GM12878 (cell line): ENCODE results near the gene CLRN3. TPM values are rescaled to one million over a fixed set of nuclear protein-coding genes. Genes with fewer than 3 reads are reported as not detected.

Experiments used
- ATAC-seq: fragments of 200-7000 bp; cut with Tn5 transposase; 3 replicates; pipeline ENCODE4 v1.9.1; 2020; ENCODE audit warnings: mild to moderate bottlenecking, moderate library complexity
- BruUV-seq: library from RNA; stranded (reverse); fragments of 400-500 nt; replicated peaks from 2 replicates; lab custom pipeline; 2021; lab: Mats Ljungman, UMichigan
- CTCF ChIA-PET: fragments of 300-600 bp; sonication (Branson Sonifier 250); formaldehyde crosslinking; extraction: SDS; loops from one replicate; lab custom pipeline; 2021; ENCODE audit warnings: inconsistent platforms; lab: Yijun Ruan, JAX
- POLR2A ChIA-PET: fragments of 350-600 bp; formaldehyde crosslinking; extraction: SDS; loops from one replicate; lab custom pipeline; 2021; ENCODE audit warnings: inconsistent platforms; lab: Charles Lee
- RAD21 ChIA-PET: fragments of 300-600 bp; sonication (Branson Sonifier 250); formaldehyde crosslinking; loops from one replicate; lab custom pipeline; 2023; ENCODE audit warnings: antibody characterized with exemption; ENCODE audit not compliant: unreplicated experiment; lab: Charles Lee
- SMC1A ChIA-PET: fragments of 300-600 bp; sonication (Branson Sonifier 250); formaldehyde crosslinking; loops from one replicate; lab custom pipeline; 2023; ENCODE audit not compliant: unreplicated experiment, uncharacterized antibody; lab: Charles Lee
- DNase-seq: peaks from one replicate; pipeline ENCODE4 v3.0.0-alpha.2; 2011; ENCODE audit warnings: low read depth, low spot score
- FAIRE-seq: peaks from 3 replicates; lab custom pipeline; 2011; peaks lifted over from hg19 to GRCh38; lab: Jason Lieb, UNC
- H2AFZ ChIP-seq: 2 replicates; pipeline ENCODE4 v1.6.0; 2011; ENCODE audit warnings: low read depth, low read length, control low read depth; ENCODE audit not compliant: control insufficient read depth
- H3K27ac ChIP-seq: 2 replicates; pipeline ENCODE4 v1.5.1; 2011; ENCODE audit warnings: control low read depth; ENCODE audit not compliant: control insufficient read depth, insufficient read depth
- H3K27me3 ChIP-seq, 2 experiments: replicated peaks in 1 of 2; 2 replicates each; pipeline versions ENCODE4 v1.6.0 to v1.6.1; 2011; ENCODE audit warnings: low read length in 1 of 2; ENCODE audit not compliant: control insufficient read depth in 2 of 2, insufficient read depth in 2 of 2
- H3K36me3 ChIP-seq, 2 experiments: 2 replicates each; pipeline ENCODE4 v1.5.1; 2011; ENCODE audit warnings: low read length in 1 of 2; ENCODE audit not compliant: control insufficient read depth in 2 of 2, insufficient read depth in 2 of 2
- H3K4me1 ChIP-seq: 2 replicates; pipeline ENCODE4 v1.6.1; 2011; ENCODE audit warnings: mild to moderate bottlenecking, low read length, moderate library complexity, mixed read lengths; ENCODE audit not compliant: control insufficient read depth, insufficient read depth
- H3K4me2 ChIP-seq: 2 replicates; pipeline ENCODE4 v1.6.0; 2011; ENCODE audit warnings: control low read depth; ENCODE audit not compliant: control insufficient read depth, insufficient read depth
- H3K4me3 ChIP-seq: fragments of 200-600 bp; sonication (generic); 2 replicates; pipeline ENCODE4 v1.5.1; 2016
- H3K79me2 ChIP-seq: 2 replicates; pipeline ENCODE4 v1.6.0; 2011; ENCODE audit warnings: low read length; ENCODE audit not compliant: control insufficient read depth, insufficient read depth
- H3K9ac ChIP-seq: 2 replicates; pipeline ENCODE4 v1.8.0; 2011; ENCODE audit warnings: low read length, control low read depth, mixed read lengths; ENCODE audit not compliant: control insufficient read depth, insufficient read depth
- H3K9me3 ChIP-seq: replicated peaks from 3 replicates; pipeline ENCODE4 v1.5.1; 2011; ENCODE audit warnings: mild to moderate bottlenecking, low read length; ENCODE audit not compliant: control insufficient read depth, insufficient read depth
- H4K20me1 ChIP-seq: 2 replicates; pipeline ENCODE4 v1.6.0; 2011; ENCODE audit not compliant: control insufficient read depth, insufficient read depth
- BMI1 ChIP-seq: fragments of 450-650 bp; IDR thresholded peaks from 2 replicates; pipeline ENCODE4 v1.6.1; 2016; ENCODE audit warnings: mild to moderate bottlenecking, moderate library complexity, borderline replicate concordance
- CBX5 ChIP-seq: sonication (generic); IDR thresholded peaks from 2 replicates; pipeline ENCODE4 v1.6.1; 2016; ENCODE audit warnings: low read depth, moderate library complexity, mild to moderate bottlenecking, inconsistent platforms
- CHD4 ChIP-seq: fragments of 200-600 bp; sonication (generic); IDR thresholded peaks from 2 replicates; pipeline ENCODE4 v1.6.1; 2016; ENCODE audit warnings: mild to moderate bottlenecking
- EED ChIP-seq: sonication (generic); IDR thresholded peaks from 2 replicates; pipeline ENCODE4 v1.6.1; 2016; ENCODE audit warnings: antibody characterized with exemption, low read depth
- ZZZ3 ChIP-seq: IDR thresholded peaks from 2 replicates; pipeline ENCODE4 v1.6.1; 2011; ENCODE audit warnings: low read depth; ENCODE audit not compliant: control insufficient read depth, insufficient read length
- WGBS: methylation state at CpG from one replicate; pipeline ENCODE4 v1.1.6; 2016; ENCODE audit warnings: low lambda C conversion rate; ENCODE audit not compliant: insufficient replicate concordance, insufficient coverage; ENCODE audit errors: missing lambda C conversion rate; 5-methylcytosine and 5-hydroxymethylcytosine counted together
- in situ Hi-C: fragments of 300-500 bp; cut with MboI; formaldehyde crosslinking; loops from 9 replicates; pipeline ENCODE4 v1.14.3; 2018; ENCODE audit warnings: mixed read lengths
- intact Hi-C: fragments of 100-400 bp; cut with micrococcal nuclease; formaldehyde crosslinking; loops from one replicate; pipeline ENCODE4 v1.14.2; 2022; ENCODE audit not compliant: unreplicated experiment
- polyA plus RNA-seq, 11 experiments: library from polyadenylated mRNA; depleted of rRNA in 4 of 11; unstranded in 6 of 11; stranded (reverse) in 5 of 11; fragments of >200 nt; fragmentation: Nextera tagmentation in 4 of 11; fragmentation: Illumina TruSeq in 1 of 11; extraction: Ambion mirVana in 4 of 11; extraction: Trizol in 1 of 11; gene quantifications; 1 replicate in 1 of 11; 2 replicates in 10 of 11; pipeline versions ENCODE4 v1.2.1 to v1.2.3, GENCODE V29; 2011 to 2016; ENCODE audit warnings: inconsistent platforms in 2 of 11, missing spikeins in 2 of 11, low read depth in 1 of 11
- total RNA-seq, 4 experiments: library from RNA; depleted of rRNA in 3 of 4; stranded (reverse); fragments of >200 nt in 3 of 4; fragmentation: Illumina TruSeq in 1 of 4; extraction: Trizol in 1 of 4; gene quantifications; 2 replicates each; pipeline versions ENCODE4 v1.2.1 to v1.2.3, GENCODE V29; 2013 to 2021
- TF ChIP-seq, protein P1 (sequence below): fragments of 450-650 bp; conservative IDR thresholded peaks from 2 replicates; pipeline ENCODE4 v1.6.1; 2017; ENCODE audit warnings: mild to moderate bottlenecking, moderate library complexity
- TF ChIP-seq, protein P2 (sequence below): fragments of 150-350 bp; IDR thresholded peaks from 2 replicates; pipeline ENCODE4 v1.6.1; 2014; ENCODE audit warnings: mild to moderate bottlenecking, low read depth, low read length

Gene CLRN3
- total and polyA plus RNA-seq, 10 of the 15 experiments (the other 5 are each of a cell fraction or from before 2014, with no cell fraction given): not detected

DNA sequence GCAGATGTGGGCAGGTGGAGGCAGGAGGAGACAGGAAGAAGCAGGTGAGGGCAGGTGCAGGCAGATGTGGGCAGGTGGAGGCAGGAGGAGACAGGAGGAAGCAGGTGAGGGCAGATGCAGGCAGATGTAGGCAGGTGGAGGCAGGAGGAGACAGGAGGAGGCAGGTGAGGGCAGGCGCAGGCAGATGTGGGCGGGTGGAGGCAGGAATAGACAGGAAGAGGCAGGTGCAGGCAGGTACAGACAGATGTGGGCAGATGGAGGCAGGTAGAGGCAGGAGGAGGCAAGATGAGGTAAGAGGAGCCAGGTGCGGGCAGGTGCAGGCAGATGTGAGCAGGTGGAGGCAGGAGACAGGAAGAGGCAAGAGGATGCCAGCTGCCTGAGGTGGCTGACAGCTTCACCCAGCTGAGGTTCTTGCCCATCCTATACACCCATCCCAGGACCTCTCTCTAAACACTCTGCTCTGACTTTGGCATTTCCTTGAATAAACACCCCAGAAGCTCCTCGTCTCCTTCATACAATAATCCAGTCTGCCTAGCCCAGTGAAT, 47.1 kb upstream of the CLRN3 start:
- Histone ChIP-seq H3K9ac (no peak overlapping the region), H3K9me3 (no peaks in the 10 kb centered on the region), H3K4me1 (no peaks in the 10 kb centered on the region), H3K79me2 (no peaks in the 10 kb centered on the region), H3K27me3 (no peaks in the 10 kb centered on the region; a peak in 3 of 4 replicates), H2AFZ (no peak overlapping the region), H4K20me1 (no peaks in the 10 kb centered on the region), H3K4me2 (no peak overlapping the region), H3K36me3 (no peaks in the 10 kb centered on the region), H3K27ac (no peak overlapping the region), H3K4me3 (no peak overlapping the region)
- in situ Hi-C loops (no loop called here), intact Hi-C loops (no loop called here)
- no TSS peak for BruUV-seq
- FAIRE-seq (no peak), DNase-seq (no peak), ATAC-seq (no peak)
- TF ChIP-seq, protein P1, sequence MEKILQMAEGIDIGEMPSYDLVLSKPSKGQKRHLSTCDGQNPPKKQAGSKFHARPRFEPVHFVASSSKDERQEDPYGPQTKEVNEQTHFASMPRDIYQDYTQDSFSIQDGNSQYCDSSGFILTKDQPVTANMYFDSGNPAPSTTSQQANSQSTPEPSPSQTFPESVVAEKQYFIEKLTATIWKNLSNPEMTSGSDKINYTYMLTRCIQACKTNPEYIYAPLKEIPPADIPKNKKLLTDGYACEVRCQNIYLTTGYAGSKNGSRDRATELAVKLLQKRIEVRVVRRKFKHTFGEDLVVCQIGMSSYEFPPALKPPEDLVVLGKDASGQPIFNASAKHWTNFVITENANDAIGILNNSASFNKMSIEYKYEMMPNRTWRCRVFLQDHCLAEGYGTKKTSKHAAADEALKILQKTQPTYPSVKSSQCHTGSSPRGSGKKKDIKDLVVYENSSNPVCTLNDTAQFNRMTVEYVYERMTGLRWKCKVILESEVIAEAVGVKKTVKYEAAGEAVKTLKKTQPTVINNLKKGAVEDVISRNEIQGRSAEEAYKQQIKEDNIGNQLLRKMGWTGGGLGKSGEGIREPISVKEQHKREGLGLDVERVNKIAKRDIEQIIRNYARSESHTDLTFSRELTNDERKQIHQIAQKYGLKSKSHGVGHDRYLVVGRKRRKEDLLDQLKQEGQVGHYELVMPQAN: no peak
- no peak for TF ChIP-seq ZZZ3
- ChIA-PET RAD21 (no interaction called here), CTCF (no interaction called here), SMC1A (no interaction called here), POLR2A (no interaction called here)
- WGBS: 13% methylated on average over 4 of the region's 4 CpGs

GRCh38 chr10:127937915-127938463, 45.2 kb upstream of the CLRN3 start:
- H3K79me2 ChIP-seq: no peaks in the 10 kb centered on the region
- ChIA-PET SMC1A (no interaction called here), CTCF (no interaction called here), POLR2A (no interaction called here), RAD21 (no interaction called here)
- H2AFZ ChIP-seq: no peak overlapping the region
- H4K20me1 ChIP-seq: no peaks in the 10 kb centered on the region
- BruUV-seq: no TSS peak
- DNase-seq (no peak), ATAC-seq (no peak), FAIRE-seq (no peak)
- H3K27ac ChIP-seq: no peak overlapping the region
- TF ChIP-seq EED (no peak), CHD4 (no peak), BMI1 (no peak), CBX5 (no peak)
- TF ChIP-seq, protein P2, sequence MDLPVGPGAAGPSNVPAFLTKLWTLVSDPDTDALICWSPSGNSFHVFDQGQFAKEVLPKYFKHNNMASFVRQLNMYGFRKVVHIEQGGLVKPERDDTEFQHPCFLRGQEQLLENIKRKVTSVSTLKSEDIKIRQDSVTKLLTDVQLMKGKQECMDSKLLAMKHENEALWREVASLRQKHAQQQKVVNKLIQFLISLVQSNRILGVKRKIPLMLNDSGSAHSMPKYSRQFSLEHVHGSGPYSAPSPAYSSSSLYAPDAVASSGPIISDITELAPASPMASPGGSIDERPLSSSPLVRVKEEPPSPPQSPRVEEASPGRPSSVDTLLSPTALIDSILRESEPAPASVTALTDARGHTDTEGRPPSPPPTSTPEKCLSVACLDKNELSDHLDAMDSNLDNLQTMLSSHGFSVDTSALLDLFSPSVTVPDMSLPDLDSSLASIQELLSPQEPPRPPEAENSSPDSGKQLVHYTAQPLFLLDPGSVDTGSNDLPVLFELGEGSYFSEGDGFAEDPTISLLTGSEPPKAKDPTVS: no peak
- no peaks in the 10 kb centered on the region for H3K9me3 ChIP-seq
- no peak overlapping the region for H3K9ac ChIP-seq
- no peaks in the 10 kb centered on the region; a peak in 3 of 4 replicates for H3K27me3 ChIP-seq
- in situ Hi-C loops (no loop called here), intact Hi-C loops (no loop called here)
- no peaks in the 10 kb centered on the region for H3K36me3 ChIP-seq
- H3K4me1 ChIP-seq: no peaks in the 10 kb centered on the region
- H3K4me2 ChIP-seq: no peak overlapping the region
- no peak overlapping the region for H3K4me3 ChIP-seq
- 18% methylated on average over 5 of the region's 5 CpGs for WGBS
